ENCODE data around the gene PITPNB. TPM values are rescaled to one million over a fixed set of nuclear protein-coding genes. Genes with fewer than 3 reads are reported as not detected.

PITPNB gene
- polyA plus RNA-seq, 1 donor (not counting 4 experiments of a cell fraction or from before 2014, with no cell fraction given) = 81.6 TPM

GRCh38 chr22:27846910-27847309 is 72.1 kb downstream of the PITPNB start:
- no peak overlapping the region for H3K4me3 ChIP-seq (ENCODE audit: control insufficient read depth in 2 of 3, extremely low read depth in 1 of 3, insufficient read depth in 2 of 3, low read depth in 1 of 3, low read length in 3 of 3)
- H3K4me2 ChIP-seq (ENCODE audit: control insufficient read depth, extremely low read depth, insufficient read depth, low read depth, low read length) = no peak overlapping the region
- TF ChIP-seq EZH2 (IDR thresholded peaks at IDR 0.05; ENCODE audit: low read length) = no peak
- TF ChIP-seq CTCF (optimal IDR thresholded peaks at IDR 0.05 in 1 of 3, IDR thresholded peaks at IDR 0.05 in 1 of 3, conservative IDR thresholded peaks at IDR 0.05 in 1 of 3; ENCODE audit: extremely low read depth in 1 of 3, insufficient read depth in 2 of 3, low read length in 3 of 3) = no peak
- peaks cover 23 to 24% of the 10 kb centered on the region in 2 experiments for H3K36me3 ChIP-seq (ENCODE audit: control insufficient read depth in 2 of 2, extremely low read depth in 1 of 2, insufficient read depth in 2 of 2, low read length in 2 of 2)
- no peak overlapping the region for H3K27ac ChIP-seq (ENCODE audit: control insufficient read depth, insufficient read depth, low read length)
- no peak overlapping the region for H3K9ac ChIP-seq (ENCODE audit: control insufficient read depth, extremely low read depth, insufficient read depth, low read length)
- H3K9me1 ChIP-seq (ENCODE audit: control insufficient read depth, extremely low read depth, insufficient read depth, low read length) = no peaks in the 10 kb centered on the region
- no peaks in the 10 kb centered on the region for H3K79me2 ChIP-seq (ENCODE audit: control insufficient read depth, insufficient read depth, low read length)
- H2AFZ ChIP-seq (ENCODE audit: control insufficient read depth, low read length) = no peak overlapping the region
- no peaks in the 10 kb centered on the region for H3K27me3 ChIP-seq (ENCODE audit: control insufficient read depth, extremely low read depth, insufficient read depth, low read length)
- FAIRE-seq = no peak
- dilution Hi-C loops (cut with MboI; ENCODE audit: extremely low pct_ligation_motif_present, low sequenced_read_pairs) = no loop called here
- H4K20me1 ChIP-seq (ENCODE audit: control insufficient read depth, extremely low read depth, insufficient read depth, low read length) = peaks cover 2% of the 10 kb centered on the region
- H3K4me1 ChIP-seq (ENCODE audit: control insufficient read depth, extremely low read depth, insufficient read depth, low read length) = no peaks in the 10 kb centered on the region
- no peak for DNase-seq (ENCODE audit: low read depth, low spot score)
- H3K9me3 ChIP-seq (ENCODE audit: control insufficient read depth, low read depth, low read length) = no peaks in the 10 kb centered on the region

DNA sequence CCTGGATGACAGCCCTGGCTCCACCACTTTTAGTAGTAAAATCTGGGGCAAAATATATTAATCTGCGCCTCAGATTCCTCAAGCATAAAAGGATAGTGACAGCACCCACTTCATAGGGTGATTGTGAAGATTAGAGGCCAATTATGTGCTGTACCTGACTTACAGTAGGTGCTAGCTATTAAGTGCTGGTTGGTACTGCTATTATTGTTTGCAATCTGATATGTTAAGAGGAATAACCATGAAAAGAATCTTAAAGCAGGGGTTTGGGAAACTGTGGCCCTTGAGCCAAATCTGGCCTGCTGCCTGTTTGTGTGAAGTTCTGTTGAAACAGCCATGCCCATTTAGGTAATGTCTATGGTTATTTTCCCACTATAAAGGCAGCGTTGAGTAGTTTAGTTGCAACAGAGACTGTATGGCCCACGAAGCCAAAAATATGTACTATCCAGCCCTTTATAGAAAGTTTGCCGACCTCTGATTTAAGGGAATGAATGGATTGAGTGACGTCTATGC is 72.8 kb downstream of the PITPNB start:
- Histone ChIP-seq H3K4me1 (ENCODE audit: control insufficient read depth, extremely low read depth, insufficient read depth, low read length) (no peaks in the 10 kb centered on the region), H3K79me2 (ENCODE audit: control insufficient read depth, insufficient read depth, low read length) (no peaks in the 10 kb centered on the region), H3K4me2 (ENCODE audit: control insufficient read depth, extremely low read depth, insufficient read depth, low read depth, low read length) (no peak overlapping the region), H3K27ac (ENCODE audit: control insufficient read depth, insufficient read depth, low read length) (no peak overlapping the region), H4K20me1 (ENCODE audit: control insufficient read depth, extremely low read depth, insufficient read depth, low read length) (no peaks in the 10 kb centered on the region), H3K27me3 (ENCODE audit: control insufficient read depth, extremely low read depth, insufficient read depth, low read length) (no peaks in the 10 kb centered on the region), H3K9ac (ENCODE audit: control insufficient read depth, extremely low read depth, insufficient read depth, low read length) (no peak overlapping the region), H3K9me1 (ENCODE audit: control insufficient read depth, extremely low read depth, insufficient read depth, low read length) (no peaks in the 10 kb centered on the region), H3K9me3 (ENCODE audit: control insufficient read depth, low read depth, low read length) (no peaks in the 10 kb centered on the region), H3K4me3 (ENCODE audit: control insufficient read depth in 2 of 3, extremely low read depth in 1 of 3, insufficient read depth in 2 of 3, low read depth in 1 of 3, low read length in 3 of 3) (no peak overlapping the region), H3K36me3 (ENCODE audit: control insufficient read depth in 2 of 2, extremely low read depth in 1 of 2, insufficient read depth in 2 of 2, low read length in 2 of 2) (peaks cover 18 to 22% of the 10 kb centered on the region in 2 experiments), H2AFZ (ENCODE audit: control insufficient read depth, low read length) (no peak overlapping the region)
- FAIRE-seq = no peak
- dilution Hi-C loops (cut with MboI; ENCODE audit: extremely low pct_ligation_motif_present, low sequenced_read_pairs) = no loop called here
- TF ChIP-seq EZH2 (IDR thresholded peaks at IDR 0.05; ENCODE audit: low read length) = no peak
- TF ChIP-seq CTCF (optimal IDR thresholded peaks at IDR 0.05 in 1 of 3, IDR thresholded peaks at IDR 0.05 in 1 of 3, conservative IDR thresholded peaks at IDR 0.05 in 1 of 3; ENCODE audit: extremely low read depth in 1 of 3, insufficient read depth in 2 of 3, low read length in 3 of 3) = no peak
- no peak for DNase-seq (ENCODE audit: low read depth, low spot score)

Data from keratinocyte (primary cell).